H9 (cell line): ENCODE measurements around the gene C16orf74. TPM values are rescaled to one million over a fixed set of nuclear protein-coding genes. Genes with fewer than 3 reads are reported as not detected.

Source experiments
- DNase-seq: peaks from one replicate; pipeline ENCODE4 v3.0.0-alpha.2; 2017
- H2AFZ ChIP-seq: one replicate; pipeline ENCODE4 v1.6.1; 2013; ENCODE audit warnings: mild to moderate bottlenecking, low read length, control low read depth, moderate library complexity
- H2AK5ac ChIP-seq: 2 replicates; pipeline ENCODE4 v1.6.1; 2013; ENCODE audit warnings: low read length, control low read depth, mixed read lengths; ENCODE audit not compliant: insufficient read length
- H2BK120ac ChIP-seq: one replicate; pipeline ENCODE4 v1.6.1; 2013; ENCODE audit warnings: low read depth, mild to moderate bottlenecking, low read length, control low read depth, inconsistent platforms; ENCODE audit not compliant: poor library complexity, severe bottlenecking
- H2BK12ac ChIP-seq: 2 replicates; pipeline ENCODE4 v1.6.1; 2013; ENCODE audit warnings: low read length, control low read depth, mixed read lengths, low read depth; ENCODE audit not compliant: insufficient read length
- H2BK15ac ChIP-seq: 2 replicates; pipeline ENCODE4 v1.6.1; 2013; ENCODE audit warnings: low read depth, low read length, control low read depth
- H2BK20ac ChIP-seq: one replicate; pipeline ENCODE4 v1.6.1; 2013; ENCODE audit warnings: low read depth, mild to moderate bottlenecking, low read length, control low read depth, inconsistent platforms; ENCODE audit not compliant: poor library complexity, severe bottlenecking
- H2BK5ac ChIP-seq: 2 replicates; pipeline ENCODE4 v1.6.1; 2013; ENCODE audit warnings: low read length, control low read depth, mixed read lengths; ENCODE audit not compliant: insufficient read length
- H3K14ac ChIP-seq: 2 replicates; pipeline ENCODE4 v1.6.1; 2013; ENCODE audit warnings: low read length, control low read depth; ENCODE audit not compliant: insufficient read depth
- H3K18ac ChIP-seq: 2 replicates; pipeline ENCODE4 v1.6.1; 2013; ENCODE audit warnings: low read depth, mild to moderate bottlenecking, mixed read lengths, low read length, control low read depth; ENCODE audit not compliant: insufficient read length
- H3K23ac ChIP-seq: 2 replicates; pipeline ENCODE4 v1.6.1; 2013; ENCODE audit warnings: low read length, control low read depth, mixed read lengths, low read depth; ENCODE audit not compliant: insufficient read length
- H3K23me2 ChIP-seq: 2 replicates; pipeline ENCODE4 v1.6.1; 2013; ENCODE audit warnings: low read depth, mild to moderate bottlenecking, mixed read lengths, low read length, control low read depth; ENCODE audit not compliant: insufficient read length, poor library complexity, severe bottlenecking
- H3K27ac ChIP-seq: 2 replicates; pipeline ENCODE4 v1.5.1; 2013; ENCODE audit warnings: low read length, control low read depth, mixed read lengths, low read depth; ENCODE audit not compliant: insufficient read length
- H3K27me3 ChIP-seq: 2 replicates; pipeline ENCODE4 v1.6.1; 2013; ENCODE audit warnings: low read length, control low read depth, inconsistent platforms; ENCODE audit not compliant: insufficient read depth
- H3K4ac ChIP-seq: 2 replicates; pipeline ENCODE4 v1.6.1; 2013; ENCODE audit warnings: low read depth, mild to moderate bottlenecking, control low read depth, inconsistent platforms, low read length, moderate library complexity
- H3K4me1 ChIP-seq: 2 replicates; pipeline ENCODE4 v1.6.1; 2013; ENCODE audit warnings: low read length, control low read depth, inconsistent platforms; ENCODE audit not compliant: insufficient read depth
- H3K4me2 ChIP-seq: 2 replicates; pipeline ENCODE4 v1.6.1; 2013; ENCODE audit warnings: low read length, control low read depth, mixed read lengths; ENCODE audit not compliant: insufficient read length, insufficient read depth
- H3K56ac ChIP-seq: 2 replicates; pipeline ENCODE4 v1.6.1; 2013; ENCODE audit warnings: low read depth, mild to moderate bottlenecking, mixed read lengths, low read length, control low read depth; ENCODE audit not compliant: insufficient read length
- H3K79me1 ChIP-seq: 2 replicates; pipeline ENCODE4 v1.6.1; 2013; ENCODE audit warnings: low read depth, mild to moderate bottlenecking, moderate library complexity, low read length, control low read depth, inconsistent platforms; ENCODE audit not compliant: insufficient read depth, poor library complexity, severe bottlenecking
- H3K79me2 ChIP-seq: 2 replicates; pipeline ENCODE4 v1.6.1; 2013; ENCODE audit warnings: low read length, control low read depth, inconsistent platforms; ENCODE audit not compliant: insufficient read depth
- H3K9ac ChIP-seq: 2 replicates; pipeline ENCODE4 v1.6.1; 2013; ENCODE audit warnings: low read length, control low read depth, mixed read lengths; ENCODE audit not compliant: insufficient read length; ENCODE audit errors: extremely low read depth
- H3K9me3 ChIP-seq: one replicate; pipeline ENCODE4 v1.6.1; 2013; ENCODE audit warnings: low read depth, low read length, inconsistent platforms; ENCODE audit not compliant: control insufficient read depth
- H3T11ph ChIP-seq: one replicate; pipeline ENCODE4 v1.6.1; 2013; ENCODE audit warnings: mild to moderate bottlenecking, low read length, control low read depth, inconsistent platforms
- H4K20me1 ChIP-seq: one replicate; pipeline ENCODE4 v1.6.1; 2013; ENCODE audit not compliant: control insufficient read depth, insufficient read length, insufficient read depth
- H4K5ac ChIP-seq: 2 replicates; pipeline ENCODE4 v1.6.1; 2013; ENCODE audit warnings: low read depth, mild to moderate bottlenecking, mixed read lengths, low read length, control low read depth; ENCODE audit not compliant: insufficient read length
- H4K8ac ChIP-seq: replicated peaks from 2 replicates; pipeline ENCODE4 v1.6.1; 2013; ENCODE audit warnings: low read length, control low read depth, mixed read lengths, low read depth; ENCODE audit not compliant: insufficient read length
- H4K91ac ChIP-seq: 2 replicates; pipeline ENCODE4 v1.6.1; 2013; ENCODE audit warnings: low read depth, mild to moderate bottlenecking, moderate library complexity, mixed read lengths, low read length, control low read depth; ENCODE audit not compliant: insufficient read length
- H3K27ac Mint-ChIP-seq, 3 experiments: 2 replicates in 2 of 3; 3 replicates in 1 of 3; pipeline ENCODE4 v1.8.0; 2020 to 2021; ENCODE audit warnings: mixed read lengths in 3 of 3, mild to moderate bottlenecking in 1 of 3, moderate library complexity in 1 of 3
- H3K27me3 Mint-ChIP-seq: 2 replicates; pipeline ENCODE4 v1.8.0; 2021; ENCODE audit warnings: low read depth, mild to moderate bottlenecking, moderate library complexity, mixed read lengths
- H3K36me3 Mint-ChIP-seq, 3 experiments: 2 replicates in 2 of 3; 3 replicates in 1 of 3; pipeline ENCODE4 v1.8.0; 2020 to 2021; ENCODE audit warnings: low read depth in 3 of 3, mixed read lengths in 3 of 3; ENCODE audit not compliant: insufficient read depth in 1 of 3
- H3K4me1 Mint-ChIP-seq, 2 experiments: 2 replicates each; pipeline ENCODE4 v1.8.0; 2020; ENCODE audit warnings: mixed read lengths in 2 of 2
- H3K4me3 Mint-ChIP-seq, 2 experiments: 2 replicates in 1 of 2; 3 replicates in 1 of 2; pipeline ENCODE4 v1.8.0; 2020 to 2021; ENCODE audit warnings: mild to moderate bottlenecking in 2 of 2, mixed read lengths in 2 of 2, moderate library complexity in 1 of 2
- H3K9me3 Mint-ChIP-seq, 2 experiments: 2 replicates in 1 of 2; 3 replicates in 1 of 2; pipeline ENCODE4 v1.8.0; 2020; ENCODE audit warnings: mild to moderate bottlenecking in 2 of 2, mixed read lengths in 2 of 2, moderate library complexity in 1 of 2
- CTCF ChIP-seq: fragments of 200-600 bp; sonication (generic); conservative IDR thresholded peaks from 3 replicates; pipeline ENCODE4 v1.8.0; 2021; ENCODE audit warnings: antibody characterized with exemption, mild to moderate bottlenecking
- WGBS: extraction: QIAGEN DNeasy Blood & Tissue Kit; methylation state at CpG from one replicate; pipeline ENCODE4 v1.1.7; 2013; ENCODE audit warnings: missing lambda C conversion rate, low lambda C conversion rate, mixed read lengths; ENCODE audit not compliant: insufficient read length; ENCODE audit errors: extremely low coverage; 5-methylcytosine and 5-hydroxymethylcytosine counted together
- total RNA-seq: library from RNA; stranded (reverse); gene quantifications from 2 replicates; pipeline ENCODE4 v1.2.1, GENCODE V29; 2021

The C16orf74 gene
- total RNA-seq, 1 experiment from 2014 or later, result 5.6 TPM

GRCh38 chr16:85728879-85729278 lies 22.0 kb downstream of the C16orf74 start:
- Histone ChIP-seq H4K20me1 (no peaks in the 10 kb centered on the region), H3K27ac (no peak overlapping the region), H3K79me2 (no peaks in the 10 kb centered on the region), H2BK15ac (no peak overlapping the region), H3K27me3 (no peaks in the 10 kb centered on the region), H2BK5ac (no peak overlapping the region), H4K8ac (no peak overlapping the region), H3K23me2 (no peaks in the 10 kb centered on the region), H3K4me2 (no peak overlapping the region), H2AK5ac (no peak overlapping the region), H2BK12ac (no peak overlapping the region), H3K9me3 (no peaks in the 10 kb centered on the region), H3K4me1 (no peaks in the 10 kb centered on the region), H3K9ac (no peak overlapping the region), H3T11ph (no peak overlapping the region), H3K56ac (no peak overlapping the region), H4K91ac (no peak overlapping the region), H3K18ac (no peak overlapping the region), H3K4ac (no peak overlapping the region), H2BK20ac (no peak overlapping the region), H3K79me1 (no peaks in the 10 kb centered on the region), H3K14ac (no peak overlapping the region), H3K23ac (no peak overlapping the region), H2AFZ (no peak overlapping the region), H4K5ac (no peak overlapping the region), H2BK120ac (no peak overlapping the region)
- Mint-ChIP-seq H3K36me3 (no peaks in the 10 kb centered on the region; a peak in 1 of 7 replicates), H3K9me3 (no peaks in the 10 kb centered on the region; a peak in 1 of 5 replicates), H3K4me1 (peaks cover 12 to 18% of the 10 kb centered on the region in 2 experiments), H3K27ac (no peak overlapping the region), H3K4me3 (no peak overlapping the region), H3K27me3 (peaks cover 3% of the 10 kb centered on the region; the same call in 1 of the 2 replicates)
- TF ChIP-seq CTCF, result peak; percentile 74
- DNase-seq, result peak; percentile 67
- no CpG with 5 or more reads among the region's 7 CpGs for WGBS
